Measurements from ENCODE around the gene SUMF1. TPM values are rescaled to one million over a fixed set of nuclear protein-coding genes. Genes with fewer than 3 reads are reported as not detected.
A peak's percentile ranks its signal among the peaks of the same experiment; 100 is the strongest.

Gene SUMF1
- total RNA-seq, 6 experiments from 2014 or later, result 15.9 to 32.4 (median 21.3) TPM

DNA sequence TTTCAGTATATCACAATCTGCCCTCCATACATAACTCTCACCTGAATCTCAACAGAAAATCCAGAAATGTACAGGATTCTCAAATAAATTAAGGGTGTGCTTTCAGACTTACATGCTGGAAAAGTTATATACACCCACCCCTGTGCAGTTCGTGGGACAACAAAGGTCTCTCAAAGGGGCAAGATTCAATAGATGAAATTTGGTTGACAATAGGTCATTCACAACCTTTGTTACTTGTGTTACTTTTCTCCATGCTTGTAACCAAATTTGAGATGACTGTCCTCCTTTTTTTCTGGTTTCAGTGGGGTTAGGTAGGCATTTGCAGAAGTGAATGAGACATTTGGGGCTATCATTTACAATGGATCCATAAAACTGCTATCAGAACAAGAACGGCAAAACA lies 91.2 kb downstream of the SUMF1 start:
- whole genome bisulfite sequencing (ENCODE audit: insufficient coverage, low coverage, low lambda C conversion rate, missing lambda C conversion rate), result 100% methylated on average over 2 of the region's 2 CpGs
- intact Hi-C loops (cut with DNase I), result no loop called here
- no peaks in the 10 kb centered on the region for H3K36me3 ChIP-seq
- TF ChIP-seq, protein P1, sequence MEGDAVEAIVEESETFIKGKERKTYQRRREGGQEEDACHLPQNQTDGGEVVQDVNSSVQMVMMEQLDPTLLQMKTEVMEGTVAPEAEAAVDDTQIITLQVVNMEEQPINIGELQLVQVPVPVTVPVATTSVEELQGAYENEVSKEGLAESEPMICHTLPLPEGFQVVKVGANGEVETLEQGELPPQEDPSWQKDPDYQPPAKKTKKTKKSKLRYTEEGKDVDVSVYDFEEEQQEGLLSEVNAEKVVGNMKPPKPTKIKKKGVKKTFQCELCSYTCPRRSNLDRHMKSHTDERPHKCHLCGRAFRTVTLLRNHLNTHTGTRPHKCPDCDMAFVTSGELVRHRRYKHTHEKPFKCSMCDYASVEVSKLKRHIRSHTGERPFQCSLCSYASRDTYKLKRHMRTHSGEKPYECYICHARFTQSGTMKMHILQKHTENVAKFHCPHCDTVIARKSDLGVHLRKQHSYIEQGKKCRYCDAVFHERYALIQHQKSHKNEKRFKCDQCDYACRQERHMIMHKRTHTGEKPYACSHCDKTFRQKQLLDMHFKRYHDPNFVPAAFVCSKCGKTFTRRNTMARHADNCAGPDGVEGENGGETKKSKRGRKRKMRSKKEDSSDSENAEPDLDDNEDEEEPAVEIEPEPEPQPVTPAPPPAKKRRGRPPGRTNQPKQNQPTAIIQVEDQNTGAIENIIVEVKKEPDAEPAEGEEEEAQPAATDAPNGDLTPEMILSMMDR (IDR thresholded peaks at IDR 0.05), result no peak
- TF ChIP-seq POLR2A (IDR thresholded peaks at IDR 0.05), result no peak
- H3K27me3 ChIP-seq, result no peaks in the 10 kb centered on the region
- no peak for ATAC-seq
- DNase-seq, result no peak
- no peak overlapping the region for H3K27ac ChIP-seq
- H3K9me3 ChIP-seq, result peaks cover 0 to 5% (median 0%) of the 10 kb centered on the region in 4 donors
- H3K4me3 ChIP-seq, result no peak overlapping the region
- H3K4me1 ChIP-seq, result no peaks in the 10 kb centered on the region

GRCh38 chr3:4373669-4374068 lies 93.4 kb downstream of the SUMF1 start:
- Histone ChIP-seq H3K36me3 (no peaks in the 10 kb centered on the region), H3K27me3 (no peaks in the 10 kb centered on the region), H3K27ac (no peak overlapping the region), H3K9me3 (peaks cover 0 to 5% (median 0%) of the 10 kb centered on the region in 4 donors), H3K4me3 (no peak overlapping the region), H3K4me1 (no peaks in the 10 kb centered on the region)
- TF ChIP-seq POLR2A (IDR thresholded peaks at IDR 0.05), result no peak
- TF ChIP-seq, protein P1 (IDR thresholded peaks at IDR 0.05), result no peak
- ATAC-seq (no peak), DNase-seq (no peak)
- intact Hi-C loops (cut with DNase I), result no loop called here

DNA sequence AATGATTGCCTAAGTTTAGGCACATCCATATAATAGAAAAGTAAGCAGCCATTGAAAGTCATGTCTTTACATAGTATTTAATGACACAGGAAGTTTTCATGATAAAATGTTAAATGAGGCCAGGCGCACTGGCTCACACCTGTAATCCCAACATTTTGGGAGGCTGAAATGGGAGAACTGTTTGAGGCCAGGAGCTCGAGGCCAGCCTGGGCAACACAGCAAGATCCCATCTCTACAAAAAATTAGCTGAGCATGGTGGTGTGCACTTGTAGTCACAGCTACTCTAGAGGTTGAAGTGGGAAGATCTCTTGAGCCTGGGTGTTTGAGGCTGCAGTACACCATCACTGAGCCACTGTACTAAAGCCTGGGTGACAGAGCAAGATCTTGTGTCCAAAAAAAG lies 104.5 kb downstream of the SUMF1 start:
- no peaks in the 10 kb centered on the region for H3K4me1 ChIP-seq
- H3K27ac ChIP-seq, result no peak overlapping the region
- intact Hi-C loops (cut with DNase I), result no loop called here
- H3K9me3 ChIP-seq, result no peaks in the 10 kb centered on the region
- TF ChIP-seq, protein P1 (IDR thresholded peaks at IDR 0.05), result no peak
- TF ChIP-seq POLR2A (IDR thresholded peaks at IDR 0.05), result no peak
- DNase-seq (no peak), ATAC-seq (no peak)
- WGBS (ENCODE audit: insufficient coverage, low coverage, low lambda C conversion rate, missing lambda C conversion rate), result 100% methylated on average over 2 of the region's 2 CpGs
- no peaks in the 10 kb centered on the region for H3K27me3 ChIP-seq
- no peak overlapping the region for H3K4me3 ChIP-seq
- H3K36me3 ChIP-seq, result no peaks in the 10 kb centered on the region

- intact Hi-C loops (cut with DNase I), result no loop called here
These were observed 106.3 kb downstream of the SUMF1 start for GRCh38 chr3:4360817-4361216.

More at GRCh38 chr3:4360817-4361216, 106.3 kb downstream of the SUMF1 start:
- Histone ChIP-seq H3K4me1 (peaks cover 0 to 10% (median 5%) of the 10 kb centered on the region in 4 donors), H3K27me3 (no peaks in the 10 kb centered on the region), H3K9me3 (no peaks in the 10 kb centered on the region), H3K27ac (peak overlapping the region in 2 of 3 donors; percentile 12 to 15), H3K36me3 (no peaks in the 10 kb centered on the region), H3K4me3 (no peak overlapping the region)
- peak; percentile 51 to 82 (median 66) for ATAC-seq
- no peak for DNase-seq
- TF ChIP-seq POLR2A (IDR thresholded peaks at IDR 0.05), result no peak
- TF ChIP-seq, protein P1 (IDR thresholded peaks at IDR 0.05), result no peak
- WGBS (ENCODE audit: insufficient coverage, low coverage, low lambda C conversion rate, missing lambda C conversion rate), result 28% methylated on average over 6 of the region's 6 CpGs
